Hindlimb muscle (tissue), 1 donor: ENCODE data around the gene RNASEH2C. TPM values are rescaled to one million over a fixed set of nuclear protein-coding genes. Genes with fewer than 3 reads are reported as not detected.
"Not testable (repeated sequence)": the region's sequence is repeated elsewhere in the genome, so short reads cannot be mapped to it uniquely, and the experiment has no call there.

ENCODE experiments used
- DNase-seq: peaks from one replicate; pipeline ENCODE4 v3.0.0-alpha.2; 2013
- polyA plus RNA-seq: library from polyadenylated mRNA; unstranded; fragments of 120-200 nt; gene quantifications from one replicate; pipeline ENCODE4 v1.2.1, GENCODE V29; 2013; ENCODE audit not compliant: insufficient read length

RNASEH2C gene
- 25.7 TPM for polyA plus RNA-seq

- peak; percentile 94 for DNase-seq
Measured at GRCh38 chr11:65720211-65720934, at the start of gene RNASEH2C. Gene RNASEH2C (minus strand): TSS chr11:65720798. CDS start chr11:65720758, 40 bp downstream.

GRCh38 chr11:65767806-65768205 lies 47.2 kb upstream of the RNASEH2C start:
- DNase-seq, result not testable (repeated sequence)

DNA sequence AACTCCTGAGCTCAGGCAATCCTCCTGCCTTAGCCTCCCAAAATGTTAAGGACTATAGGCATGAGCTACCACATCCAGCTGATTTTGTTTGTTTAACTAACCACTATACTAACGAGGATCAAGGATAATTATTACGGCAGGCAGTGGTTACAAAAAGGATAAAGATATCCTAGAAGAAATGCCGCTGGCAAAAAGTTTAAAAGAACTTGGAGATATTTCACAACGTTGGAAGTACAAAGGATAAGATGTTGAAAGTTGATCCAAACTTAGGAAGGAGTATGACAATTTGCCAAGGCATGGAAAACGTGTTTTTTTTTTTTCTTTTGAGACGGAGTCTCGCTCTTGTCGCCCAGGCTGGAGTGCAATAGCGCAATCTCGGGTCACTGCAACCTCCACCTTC lies 46.8 kb upstream of the RNASEH2C start:
- no peak for DNase-seq

DNA sequence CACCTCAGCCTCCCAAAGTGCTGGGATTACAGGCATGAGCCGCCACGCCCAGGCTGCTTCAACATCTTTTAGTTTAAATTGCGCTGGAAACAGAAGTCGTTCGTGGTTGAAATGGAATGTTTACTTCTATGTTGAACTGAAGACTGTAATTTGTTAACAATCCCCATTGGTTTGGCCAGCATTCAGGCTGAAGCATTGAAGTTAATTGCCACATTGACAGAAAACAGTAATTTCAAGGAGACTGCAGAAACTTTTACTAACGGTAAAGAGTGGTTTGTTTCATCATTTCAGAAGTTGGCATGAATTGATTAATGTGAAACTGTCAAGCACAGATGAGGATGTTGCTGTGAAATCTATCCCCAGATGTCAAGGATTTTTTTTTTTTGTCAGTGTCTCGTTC lies 45.9 kb upstream of the RNASEH2C start:
- no peak for DNase-seq

DNA sequence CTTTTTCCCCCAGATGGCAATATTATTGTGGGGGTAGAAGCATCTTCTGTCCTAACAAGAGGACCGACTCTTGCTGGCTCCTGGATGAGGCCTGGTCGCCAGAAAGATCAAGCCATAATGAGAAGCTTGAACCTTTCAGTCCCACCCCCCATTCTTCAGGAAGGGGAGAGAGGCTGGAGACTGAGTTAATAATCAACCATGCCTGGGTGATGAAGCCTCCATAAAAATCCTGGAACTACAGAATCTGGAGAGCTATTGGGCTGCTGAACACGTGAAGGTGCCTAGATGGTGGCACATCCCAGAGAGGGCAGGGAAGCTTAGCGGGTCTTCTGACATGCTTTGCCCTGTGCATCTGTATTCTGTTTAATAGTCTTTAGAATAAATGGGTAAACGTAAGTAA lies 43.8 kb upstream of the RNASEH2C start:
- DNase-seq, result no peak

DNA sequence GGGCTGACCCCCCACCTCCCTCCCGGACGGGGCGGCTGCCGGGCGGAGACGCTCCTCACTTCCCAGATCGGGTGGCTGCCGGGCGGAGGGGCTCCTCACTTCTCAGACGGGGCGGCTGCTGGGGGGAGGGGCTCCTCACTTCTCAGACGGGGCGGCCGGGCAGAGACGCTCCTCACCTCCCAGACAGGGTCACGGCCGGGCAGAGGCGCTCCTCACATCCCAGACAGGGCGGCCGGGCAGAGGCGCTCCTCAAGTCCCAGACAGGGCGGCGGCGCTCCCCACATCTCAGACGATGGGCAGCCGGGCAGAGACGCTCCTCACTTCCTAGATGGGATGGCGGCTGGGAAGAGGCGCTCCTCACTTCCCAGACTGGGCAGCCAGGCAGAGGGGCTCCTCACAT lies 42.2 kb upstream of the RNASEH2C start:
- not testable (repeated sequence) for DNase-seq

DNA sequence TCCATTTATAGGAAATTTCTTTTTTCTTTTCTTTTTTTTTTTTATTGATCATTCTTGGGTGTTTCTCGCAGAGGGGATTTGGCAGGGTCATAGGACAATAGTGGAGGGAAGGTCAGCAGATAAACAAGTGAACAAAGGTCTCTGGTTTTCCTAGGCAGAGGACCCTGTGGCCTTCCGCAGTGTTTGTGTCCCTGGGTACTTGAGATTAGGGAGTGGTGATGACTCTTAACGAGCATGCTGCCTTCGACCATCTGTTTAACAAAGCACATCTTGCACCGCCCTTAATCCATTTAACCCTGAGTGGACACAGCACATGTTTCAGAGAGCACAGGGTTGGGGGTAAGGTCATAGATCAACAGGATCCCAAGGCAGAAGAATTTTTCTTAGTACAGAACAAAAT lies 41.6 kb upstream of the RNASEH2C start:
- DNase-seq, result not testable (repeated sequence)

DNA sequence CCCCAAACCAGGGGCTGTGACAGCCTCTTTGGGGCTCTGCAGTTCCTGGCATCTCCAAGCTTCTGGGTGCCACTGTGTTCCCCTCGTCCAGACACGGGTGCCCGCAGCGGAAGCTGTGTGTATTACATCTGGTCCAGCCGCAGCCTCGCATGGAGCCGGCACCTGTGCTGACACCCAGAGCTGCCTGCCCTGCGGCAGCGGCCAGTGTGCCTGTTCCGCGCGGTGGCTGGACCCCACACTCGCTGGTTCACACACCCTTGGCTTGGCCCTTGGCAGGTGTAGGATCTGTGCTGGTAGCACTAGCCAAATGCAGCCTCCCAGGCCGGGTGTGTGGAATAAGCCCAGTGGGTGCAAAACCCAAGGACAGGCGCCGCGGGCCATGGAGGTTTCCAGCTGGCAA lies 24.5 kb upstream of the RNASEH2C start:
- DNase-seq, result no peak

DNA sequence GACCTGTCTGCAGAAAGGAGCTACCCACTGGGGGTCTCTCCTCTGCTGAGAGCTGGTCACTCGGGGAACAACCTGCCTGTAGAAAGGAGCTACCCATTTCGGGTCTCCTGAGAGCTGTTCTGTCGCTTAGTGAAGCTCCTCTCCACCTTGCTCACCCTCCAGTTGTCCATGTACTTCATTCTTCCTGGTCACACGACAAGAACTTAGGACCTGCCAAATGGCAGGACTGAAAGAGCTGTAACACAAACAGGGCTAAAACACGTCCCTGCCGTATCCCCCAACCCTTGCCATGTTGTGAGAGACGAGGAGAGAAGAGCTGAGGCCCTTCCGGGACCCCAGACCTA lies 24.1 kb upstream of the RNASEH2C start:
- no peak for DNase-seq

GRCh38 chr11:65744026-65744698 lies 23.6 kb upstream of the RNASEH2C start:
- no peak for DNase-seq

GRCh38 chr11:65743681-65744025 lies 23.1 kb upstream of the RNASEH2C start:
- DNase-seq, result no peak

GRCh38 chr11:65742353-65742752 lies 21.8 kb upstream of the RNASEH2C start:
- DNase-seq, result no peak

DNA sequence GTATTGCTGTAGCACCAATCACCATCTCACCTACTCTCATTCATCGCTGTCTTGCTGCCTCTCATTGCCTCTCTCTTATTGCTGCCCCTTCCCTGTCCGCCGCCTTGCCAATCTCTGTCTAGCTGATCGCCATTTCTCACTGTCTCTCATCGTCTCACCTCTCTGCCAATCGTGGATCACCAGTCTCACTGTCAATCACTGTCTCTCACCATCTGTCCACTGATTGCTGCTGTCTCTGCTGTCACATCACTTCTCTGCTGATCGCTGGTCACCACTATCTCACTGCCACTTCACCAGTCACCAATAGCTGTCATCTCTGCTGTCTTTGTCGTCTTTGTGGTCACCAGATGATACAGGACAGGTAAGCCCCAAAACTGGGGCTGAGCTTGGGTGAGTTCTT lies 20.6 kb upstream of the RNASEH2C start:
- no peak for DNase-seq

GRCh38 chr11:65739022-65739421 lies 18.4 kb upstream of the RNASEH2C start:
- no peak for DNase-seq

- no peak for DNase-seq
Measured at GRCh38 chr11:65736810-65737209, 16.2 kb upstream of the RNASEH2C start.

GRCh38 chr11:65735111-65735510 lies 14.5 kb upstream of the RNASEH2C start:
- not testable (repeated sequence) for DNase-seq

- DNase-seq, result no peak
Measured at GRCh38 chr11:65730461-65730860, 9.9 kb upstream of the RNASEH2C start.

DNA sequence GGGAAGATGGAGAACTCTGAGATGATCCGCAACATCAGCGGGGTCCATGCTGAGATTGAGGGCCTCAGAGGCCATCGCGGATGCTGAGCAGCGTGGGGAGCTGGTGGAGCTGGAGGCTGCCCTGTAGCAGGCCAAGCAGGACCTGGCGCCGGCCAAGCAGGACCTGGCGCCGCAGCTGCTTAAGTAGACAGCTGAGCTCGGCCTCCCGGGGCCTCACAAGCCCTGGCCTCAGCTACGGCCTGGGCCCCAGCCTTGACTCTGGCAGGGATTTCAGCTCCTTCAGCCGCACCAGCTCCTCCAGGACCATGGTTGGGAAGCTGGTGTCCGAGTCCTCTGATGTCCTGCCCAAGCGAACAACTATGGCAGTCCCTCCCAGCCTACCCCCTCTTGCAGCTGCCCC lies 7.3 kb upstream of the RNASEH2C start:
- DNase-seq, result no peak

DNA sequence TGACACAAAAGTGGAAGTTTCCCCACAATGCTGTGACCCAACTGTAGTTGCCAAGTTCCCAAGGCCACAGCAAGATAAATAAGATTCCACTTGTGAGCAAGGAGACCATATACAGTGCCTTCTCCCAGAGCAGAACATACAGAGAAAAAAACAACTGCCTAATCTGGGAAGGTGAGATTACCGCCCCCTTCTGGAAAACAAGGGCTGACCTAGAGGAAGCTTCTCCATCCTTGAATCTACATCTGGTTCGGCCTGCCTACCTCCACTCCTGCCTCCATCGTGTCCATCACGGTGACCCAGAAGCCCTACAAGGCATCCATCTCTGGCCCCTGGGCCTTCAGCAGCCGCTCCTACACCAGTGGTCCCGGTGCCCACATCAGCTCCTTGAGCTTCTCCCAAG lies 6.1 kb upstream of the RNASEH2C start:
- DNase-seq, result no peak

GRCh38 chr11:65722261-65722660 lies 1.7 kb upstream of the RNASEH2C start:
- no peak for DNase-seq

DNA sequence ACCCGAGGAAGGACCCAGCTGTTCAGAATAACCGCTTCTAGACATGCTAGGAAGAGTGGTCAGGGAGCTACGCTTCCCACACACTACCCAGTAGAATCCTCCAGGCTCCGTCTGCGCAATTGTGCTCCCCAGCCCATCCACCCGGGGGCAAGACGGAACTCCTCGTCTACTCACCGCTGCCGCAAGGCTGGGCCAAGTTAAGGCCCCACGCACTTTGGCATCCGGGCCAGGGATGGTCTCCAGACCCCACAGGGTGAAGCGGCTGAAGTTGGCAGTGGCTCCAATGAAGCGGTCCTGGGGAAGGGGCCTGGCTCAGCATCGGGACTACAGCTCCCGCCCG lies 757 bp downstream of the RNASEH2C start:
- DNase-seq, result no peak

- no peak for DNase-seq
Measured at GRCh38 chr11:65718964-65719492, 1.6 kb downstream of the RNASEH2C start.

- no peak for DNase-seq
Measured at GRCh38 chr11:65718531-65718930, 2.1 kb downstream of the RNASEH2C start.

GRCh38 chr11:65717906-65718305 lies 2.7 kb downstream of the RNASEH2C start:
- DNase-seq, result no peak
